Retina (tissue), 1 donor: ENCODE measurements around the gene SMYD2.
"Not testable (repeated sequence)": the region's sequence is repeated elsewhere in the genome, so short reads cannot be mapped to it uniquely, and the experiment has no call there.

Source experiments
- DNase-seq: peaks from one replicate; pipeline ENCODE4 v3.0.0-alpha.2; 2016

Gene SMYD2

DNA sequence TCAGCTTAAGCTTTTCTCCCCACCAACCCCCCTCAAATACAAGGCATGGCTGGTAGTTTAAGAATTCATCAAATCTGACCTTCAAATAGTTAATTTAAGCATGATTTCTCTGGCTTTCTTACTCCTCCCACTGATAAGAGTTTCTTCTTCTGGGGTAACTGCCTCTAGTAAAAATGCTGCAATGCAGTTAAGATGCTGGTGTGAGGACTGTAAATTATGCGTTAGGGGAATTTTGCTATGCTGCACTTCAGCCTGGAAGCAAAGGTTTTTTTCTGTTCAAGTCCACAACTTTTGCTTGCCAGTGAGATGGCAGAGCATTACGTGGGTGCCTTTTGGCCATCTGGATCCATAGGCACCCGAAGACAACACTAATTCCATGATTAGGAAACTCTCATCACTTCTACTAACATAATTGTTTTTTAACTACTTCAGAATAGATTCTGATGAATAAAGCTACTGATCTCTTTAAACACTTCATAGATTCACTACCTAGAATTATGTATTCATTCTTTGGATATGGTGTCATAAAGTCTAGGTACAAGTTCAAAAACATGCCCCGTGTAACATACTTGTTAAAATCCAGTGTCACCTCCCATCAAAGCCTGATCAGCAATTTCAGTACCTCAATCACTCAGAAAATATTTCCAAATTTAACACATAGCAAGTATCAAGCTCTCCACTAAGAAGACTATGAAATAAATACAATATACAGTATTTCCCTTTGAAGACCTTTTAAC lies 8.8 kb upstream of the SMYD2 start:
- DNase-seq = no peak

DNA sequence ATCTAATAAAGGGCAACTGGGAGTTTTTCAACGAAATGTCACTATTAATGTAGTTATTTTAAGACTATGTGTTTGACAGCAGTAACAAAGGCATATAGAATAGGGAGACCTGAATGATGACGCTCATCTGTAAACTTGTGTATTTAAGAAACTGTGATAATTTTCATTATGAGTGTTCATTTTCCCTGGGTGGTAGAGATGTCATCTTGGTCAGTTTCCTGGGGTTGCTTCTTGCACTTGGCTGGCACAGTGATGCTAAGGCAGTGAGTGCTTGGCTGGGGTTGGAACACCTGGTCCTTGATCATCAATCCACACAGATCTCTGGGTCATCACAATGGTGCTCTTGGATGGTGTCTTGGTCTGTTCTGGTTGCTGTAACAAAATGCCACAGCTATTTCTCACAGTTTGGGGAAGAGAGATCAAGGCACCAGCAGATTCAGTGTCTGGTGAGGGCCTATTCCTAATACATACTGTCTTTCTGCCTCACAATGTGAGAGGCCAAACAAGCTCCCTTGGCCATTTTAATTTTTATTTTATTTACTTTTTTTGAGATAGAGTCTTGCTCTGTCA lies 7.9 kb upstream of the SMYD2 start:
- no peak for DNase-seq

DNA sequence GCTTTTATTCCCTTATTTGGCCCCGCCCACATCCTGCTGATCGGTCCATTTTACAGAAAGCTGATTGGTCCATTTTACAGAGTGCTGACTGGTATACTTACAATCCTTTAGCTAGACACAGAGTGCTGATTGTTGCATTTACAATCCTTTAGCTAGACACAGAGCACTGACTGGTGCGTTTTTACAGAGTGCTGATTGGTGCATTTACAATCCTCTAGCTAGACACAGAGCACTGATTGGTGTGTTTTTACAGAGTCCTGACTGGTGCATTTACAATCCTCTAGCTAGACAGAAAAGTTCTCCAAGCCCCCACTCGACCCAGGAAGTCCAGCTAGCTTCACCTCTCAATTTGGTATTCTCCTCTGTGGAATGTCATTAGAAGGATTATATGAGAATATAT lies 5.3 kb upstream of the SMYD2 start:
- not testable (repeated sequence) for DNase-seq

DNA sequence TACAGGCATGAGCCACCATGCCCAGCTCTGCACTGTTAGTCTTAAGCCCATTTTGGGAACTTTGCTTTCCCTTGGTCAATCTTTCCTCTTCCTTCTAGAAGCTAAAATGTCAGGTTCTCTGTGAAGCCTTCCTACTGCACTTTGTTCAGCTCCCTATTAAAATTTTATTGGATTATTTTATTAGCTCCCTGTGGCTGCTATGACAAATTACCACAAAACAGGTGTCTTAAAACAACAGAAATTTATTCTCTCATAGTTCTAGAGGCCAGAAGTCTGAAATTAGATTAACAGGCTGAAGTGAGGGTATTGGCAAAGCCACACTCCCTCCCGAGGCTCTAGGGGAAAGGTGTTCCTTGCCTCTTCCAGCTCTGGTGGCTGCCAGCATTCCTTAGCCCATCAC lies 4.2 kb upstream of the SMYD2 start:
- DNase-seq = no peak

DNA sequence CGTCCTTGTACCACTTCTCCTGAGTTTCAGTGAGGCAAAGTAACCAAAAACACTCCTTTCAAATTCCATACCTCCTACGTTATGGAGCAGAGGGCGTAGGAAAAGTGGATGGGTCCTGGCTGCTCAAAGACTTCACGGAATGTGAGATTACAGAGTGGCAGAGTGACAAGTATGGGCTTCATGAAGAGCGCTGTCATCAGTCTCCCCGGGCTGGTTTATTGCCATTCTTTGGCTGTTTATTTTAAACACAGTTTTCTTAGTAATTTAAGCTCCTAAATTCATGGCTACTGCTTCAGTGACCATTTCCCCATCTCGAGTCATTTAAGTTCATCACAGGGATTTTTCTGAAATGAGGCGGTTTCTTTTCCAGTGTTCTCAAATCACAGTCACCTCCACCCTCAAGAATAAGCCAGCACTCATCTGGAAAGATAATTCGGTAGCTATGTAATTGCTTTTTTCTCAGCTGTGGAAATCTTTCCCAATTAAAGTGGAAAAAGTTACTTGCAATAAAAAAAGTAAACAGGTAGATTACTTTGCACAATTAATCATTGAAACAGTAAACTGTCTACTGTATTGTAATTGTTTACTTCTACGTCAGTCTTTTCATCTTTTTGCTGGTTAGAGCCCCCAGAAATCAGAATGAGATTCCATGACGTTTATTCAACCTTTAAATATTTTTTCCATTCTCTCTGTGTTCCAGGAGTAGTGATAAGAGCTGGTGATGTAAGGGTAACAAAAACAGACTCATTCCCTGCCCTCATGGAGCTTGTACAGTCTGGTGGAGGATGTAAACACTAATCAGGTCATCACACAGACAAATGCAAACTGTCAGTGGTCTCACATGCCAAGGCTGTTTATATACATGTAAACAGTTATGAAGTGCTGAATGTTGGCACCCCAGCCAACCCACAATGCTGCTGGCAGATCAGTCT lies 3.0 kb upstream of the SMYD2 start:
- no peak for DNase-seq

DNA sequence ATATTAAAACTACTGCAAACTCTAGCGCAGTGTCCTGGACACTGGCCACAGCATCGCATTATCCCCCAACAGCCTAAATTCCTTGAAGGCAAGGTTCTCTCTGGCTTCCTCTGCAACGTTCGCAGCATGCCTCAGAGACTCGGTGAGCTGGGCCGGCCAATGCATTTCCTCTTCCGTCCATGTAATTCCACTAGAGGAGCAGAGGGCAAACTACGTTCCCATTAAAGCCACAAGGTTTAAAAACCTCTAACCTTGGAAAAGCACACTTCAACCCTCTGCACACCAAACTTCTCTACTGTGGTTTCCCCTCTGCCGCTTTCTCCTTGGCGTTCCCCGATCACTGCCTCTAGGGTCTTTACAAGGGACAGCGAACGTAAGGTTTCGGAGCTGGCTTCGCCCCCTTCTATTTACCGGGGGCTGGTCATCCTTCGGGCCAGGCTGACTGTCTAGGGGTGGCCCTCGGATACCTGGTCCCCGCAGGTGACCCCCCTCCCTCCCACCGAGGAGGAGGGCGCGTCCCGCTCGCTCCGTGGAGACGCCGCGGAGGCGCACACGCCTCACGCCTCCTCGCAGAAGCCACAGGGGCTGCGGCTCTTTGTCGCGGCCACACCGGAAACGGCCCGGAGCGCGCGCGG lies 456 bp upstream of the SMYD2 start:
- DNase-seq = peak; percentile 87

DNA sequence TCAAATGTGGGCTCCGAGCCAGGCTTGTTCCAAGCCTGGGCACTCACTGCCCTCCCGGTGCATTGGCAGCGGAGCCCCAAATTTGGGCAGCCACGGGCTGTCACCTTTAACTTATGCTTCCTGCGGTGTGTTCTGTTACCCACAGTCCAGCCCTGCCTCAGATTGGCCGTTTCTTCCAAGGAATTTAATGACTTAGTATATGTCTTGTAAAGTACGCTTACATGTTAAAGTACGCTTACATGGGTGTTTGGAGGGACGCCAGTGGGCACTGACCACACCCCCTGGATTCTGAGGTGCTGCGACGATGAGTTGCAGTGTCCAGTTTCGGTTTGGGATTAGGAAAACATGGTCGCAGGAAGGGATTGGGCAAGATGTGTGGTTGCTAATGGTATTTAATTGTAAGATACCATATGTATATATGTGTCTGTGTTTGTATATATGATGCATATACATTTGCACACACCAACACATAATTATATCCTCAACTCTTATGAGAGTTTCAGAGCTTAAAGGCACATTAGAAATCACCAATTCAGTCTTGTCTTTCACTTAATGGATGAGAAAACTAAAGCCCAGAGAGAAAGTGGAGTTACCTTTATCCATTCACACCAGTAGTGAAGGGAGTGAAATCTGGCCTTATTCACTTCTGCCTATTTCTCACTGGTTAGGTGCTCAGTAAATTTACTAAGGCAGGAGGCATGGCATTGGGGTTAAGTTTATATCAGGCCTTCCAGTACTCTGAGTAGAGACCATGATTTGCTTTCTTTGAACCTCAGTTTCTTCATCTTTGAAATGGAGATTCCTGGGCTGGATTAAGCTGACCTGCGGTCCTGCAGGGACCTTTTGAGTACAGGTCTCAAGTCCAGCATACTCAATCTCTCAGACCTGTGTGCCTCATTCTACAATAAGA lies 1.0 kb downstream of the SMYD2 start:
- DNase-seq = no peak

DNA sequence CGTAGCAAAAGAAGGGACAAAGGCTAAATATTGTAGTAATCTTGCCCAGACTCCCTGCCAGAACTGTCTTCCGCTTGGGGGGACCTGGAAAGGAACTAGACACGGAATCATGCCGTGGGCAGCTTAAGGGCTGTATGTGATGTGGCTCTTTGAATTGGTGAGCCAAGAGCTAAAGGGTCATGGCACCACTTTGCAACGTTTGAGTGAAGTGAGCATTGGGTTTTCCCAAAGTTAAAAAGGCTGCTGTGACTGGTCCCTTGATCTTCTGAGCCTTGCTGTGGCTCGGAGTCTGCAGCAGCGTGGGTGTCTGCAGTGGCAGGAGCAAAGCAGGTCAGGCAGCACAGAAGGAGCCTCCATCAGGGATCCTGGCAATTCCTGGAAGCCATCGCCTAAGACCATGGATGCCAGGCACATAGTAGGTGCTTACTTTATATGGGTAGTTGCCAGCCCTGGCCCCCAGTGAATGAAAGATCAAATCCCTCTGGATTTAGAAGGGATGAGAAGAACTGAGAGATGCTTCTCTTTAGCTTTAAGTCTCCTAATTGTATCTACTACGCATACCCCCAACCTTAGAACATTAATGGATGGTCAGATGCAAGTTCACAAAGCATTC lies 1.8 kb downstream of the SMYD2 start:
- peak; percentile 30 for DNase-seq

DNA sequence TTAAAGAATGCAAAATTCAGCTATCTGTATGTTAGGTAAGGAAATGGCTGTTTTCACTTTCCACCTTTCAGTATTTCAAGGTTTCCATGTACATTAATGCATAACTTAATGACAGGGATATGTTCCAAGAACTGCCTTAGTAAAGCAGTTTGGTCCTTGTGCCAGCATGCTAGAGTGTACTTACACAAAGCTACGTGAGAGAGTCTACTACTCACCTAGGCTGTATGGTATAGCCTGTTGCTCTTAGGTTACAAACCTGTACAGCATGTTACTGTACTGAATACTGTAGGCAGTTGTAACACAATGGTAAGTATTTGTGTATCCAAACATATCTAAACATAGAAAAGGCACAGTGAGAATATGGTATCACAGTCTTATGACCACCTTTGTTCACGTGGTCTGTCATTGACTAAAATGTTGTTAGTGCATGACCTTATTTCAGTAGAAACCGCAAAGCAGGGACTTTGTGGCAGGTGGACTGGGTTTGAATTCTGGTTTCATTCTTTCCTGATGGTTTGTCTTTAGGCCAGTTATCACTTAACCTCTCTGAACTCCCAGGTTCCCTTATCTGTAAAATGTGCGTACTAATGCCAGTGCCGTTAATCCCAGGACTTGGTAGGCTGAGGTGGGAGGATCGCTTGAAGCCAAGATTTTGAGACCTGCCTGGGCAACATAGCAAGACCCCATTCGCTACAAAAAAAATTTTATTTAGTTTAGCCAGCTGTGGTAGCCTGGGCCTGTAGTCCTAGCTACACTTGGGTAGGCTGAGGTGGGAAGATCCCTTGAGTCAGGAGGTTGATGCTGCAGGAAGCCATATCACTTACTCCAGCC lies 4.9 kb downstream of the SMYD2 start:
- DNase-seq = no peak

DNA sequence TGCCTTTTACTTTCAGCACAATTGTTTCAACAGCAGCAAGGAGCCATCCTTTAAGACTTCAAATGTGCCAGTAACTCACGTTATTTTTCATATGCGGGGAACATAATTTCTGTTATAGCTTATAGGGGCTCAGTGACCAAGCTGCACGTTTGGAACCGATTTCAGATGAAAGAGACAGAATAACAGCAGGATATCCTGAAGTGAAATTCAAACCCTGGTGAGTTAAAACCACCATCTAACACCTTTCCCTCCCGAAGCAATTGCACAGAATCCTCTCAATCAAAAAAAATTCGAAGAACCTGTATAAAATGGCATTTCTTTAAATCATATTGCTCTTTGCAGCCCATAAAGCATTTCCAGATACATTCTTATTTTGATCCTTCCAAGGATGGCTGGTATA lies 6.9 kb downstream of the SMYD2 start:
- DNase-seq = no peak

DNA sequence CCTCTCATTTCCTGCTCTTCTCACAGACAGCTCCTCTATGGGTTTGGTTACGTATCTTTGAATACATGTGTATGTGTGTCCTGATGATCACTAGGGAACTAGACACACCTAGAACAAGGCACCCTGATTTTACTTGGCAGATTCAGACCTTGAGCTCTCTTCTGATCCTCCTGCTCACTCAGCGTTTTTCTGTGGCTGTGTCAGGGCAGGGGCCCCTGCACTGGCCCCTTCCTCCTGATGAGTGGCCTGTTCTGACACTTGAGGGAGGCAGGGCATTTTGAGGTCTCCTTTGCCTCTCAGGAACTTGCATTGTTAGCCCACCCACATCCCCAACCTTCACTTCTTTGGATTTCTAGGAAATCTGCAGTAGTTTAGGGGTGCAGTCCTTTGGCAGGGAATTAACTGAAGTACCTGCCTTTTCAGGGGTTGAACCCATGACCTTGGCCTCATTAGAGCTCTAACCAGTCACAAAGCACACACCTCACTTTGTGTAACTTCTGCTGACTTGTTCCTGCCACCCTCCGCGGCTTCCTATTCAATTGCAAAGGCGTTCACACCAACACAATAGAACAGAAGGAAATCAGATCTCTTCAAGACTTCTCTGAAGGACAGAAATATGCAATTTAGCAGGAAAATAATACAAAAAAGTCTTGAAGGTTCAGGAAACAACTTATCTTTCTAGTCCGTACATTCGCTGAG lies 8.8 kb downstream of the SMYD2 start:
- DNase-seq = no peak

DNA sequence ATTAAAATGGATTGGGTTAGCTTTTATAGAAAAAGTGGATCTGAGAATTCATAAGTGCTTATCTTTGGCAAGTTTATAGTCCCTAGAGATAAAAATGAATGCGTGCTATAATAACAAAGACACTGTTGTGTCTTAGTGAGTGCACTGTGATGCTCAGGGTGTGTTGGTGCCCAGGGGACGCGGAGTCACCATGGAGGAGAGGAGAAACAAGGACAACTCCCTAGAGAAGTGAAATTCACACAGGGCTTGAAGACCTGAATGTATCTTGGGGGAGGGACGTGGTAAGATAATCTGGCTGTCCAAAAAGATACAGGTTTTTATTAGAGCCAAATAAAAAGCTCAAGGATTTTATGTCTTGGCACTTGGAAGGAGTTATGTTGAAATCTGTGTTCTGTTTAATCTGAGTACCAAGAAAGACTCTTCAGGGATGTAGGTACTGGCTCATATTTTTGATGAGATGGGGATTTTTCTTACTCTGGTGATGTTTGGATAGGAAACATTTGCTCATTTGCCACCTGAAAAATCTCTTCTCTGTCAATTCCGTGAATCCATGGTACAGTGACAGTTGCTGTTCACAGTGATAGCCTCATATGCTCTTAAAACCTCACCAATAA lies 9.6 kb downstream of the SMYD2 start:
- no peak for DNase-seq

DNA sequence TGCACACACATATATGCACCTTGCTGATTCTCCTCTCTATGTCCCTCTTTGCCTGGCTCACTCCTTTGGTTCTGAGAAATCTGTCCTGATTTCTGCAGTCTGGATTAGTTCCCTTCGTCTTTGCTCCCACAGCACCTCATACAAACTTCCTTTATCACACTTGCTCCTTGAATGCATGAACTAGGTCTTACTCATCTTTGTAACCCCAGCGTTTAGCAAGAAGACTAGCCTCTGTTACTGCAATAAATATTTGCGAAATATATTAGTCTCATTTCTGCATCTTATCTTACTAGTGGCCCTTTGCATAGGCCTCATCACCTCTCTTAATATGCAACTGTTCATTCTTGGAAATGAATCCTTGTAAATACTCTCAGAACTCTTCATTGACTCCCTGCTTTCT lies 11.4 kb downstream of the SMYD2 start:
- DNase-seq = no peak

DNA sequence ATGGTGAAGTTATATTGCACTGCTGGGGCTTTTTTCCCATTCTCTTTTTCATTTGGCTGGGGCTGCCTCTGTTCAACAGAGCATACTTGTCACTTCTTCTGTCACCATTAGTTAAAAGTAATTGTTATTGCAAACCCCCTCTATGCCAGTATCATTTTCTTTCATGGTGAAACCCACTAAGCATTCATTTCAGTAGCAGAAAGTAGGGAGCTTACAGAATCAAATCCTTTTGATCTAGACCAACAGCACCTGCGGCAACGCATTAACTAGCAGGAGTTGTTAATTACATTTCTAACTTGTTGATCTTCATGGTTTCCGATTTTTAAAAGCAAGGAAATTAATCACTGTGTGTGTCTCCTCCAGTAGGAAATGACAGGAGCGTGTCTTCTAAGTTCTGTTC lies 15.0 kb downstream of the SMYD2 start:
- DNase-seq = no peak

DNA sequence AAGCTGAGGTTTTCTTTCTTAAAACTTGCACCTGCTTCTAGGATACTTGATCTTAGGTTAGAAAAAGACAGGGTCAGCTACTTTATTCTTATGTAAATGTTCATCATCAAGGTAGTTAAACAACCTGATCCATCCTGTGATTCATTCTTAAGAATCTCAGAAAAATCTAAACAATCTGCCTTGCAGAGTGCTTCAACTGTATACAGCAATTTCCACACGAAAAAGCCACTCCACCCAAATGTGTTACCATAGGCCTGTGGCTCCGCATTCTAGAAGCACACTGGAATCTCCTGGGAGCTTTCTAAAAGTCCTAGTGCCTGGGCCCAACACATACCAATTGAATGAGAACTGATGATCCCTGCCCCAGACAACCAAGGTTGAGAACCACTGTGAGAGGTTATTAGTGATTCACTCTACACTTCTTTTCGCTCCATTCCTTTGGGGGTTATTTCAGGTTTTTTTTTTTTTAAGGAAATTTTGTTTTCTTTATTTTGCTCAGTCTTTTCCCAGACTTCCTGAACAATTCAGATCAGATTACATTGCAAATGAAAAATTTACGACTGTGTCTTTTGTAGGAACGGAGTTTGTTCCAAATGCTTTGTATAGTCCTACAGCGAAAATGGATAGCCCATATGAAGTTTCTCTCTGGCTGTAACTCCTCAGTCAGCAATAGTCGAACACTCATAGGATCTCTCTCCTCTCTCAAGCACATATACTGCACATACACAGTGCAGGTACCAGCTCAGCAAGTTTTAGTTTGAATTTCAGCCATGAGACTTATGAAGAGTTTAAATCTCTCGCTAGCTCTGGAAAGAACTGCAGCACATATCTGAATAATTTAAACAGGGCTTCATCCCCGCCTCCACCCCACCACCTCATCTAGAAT lies 16.1 kb downstream of the SMYD2 start:
- no peak for DNase-seq

DNA sequence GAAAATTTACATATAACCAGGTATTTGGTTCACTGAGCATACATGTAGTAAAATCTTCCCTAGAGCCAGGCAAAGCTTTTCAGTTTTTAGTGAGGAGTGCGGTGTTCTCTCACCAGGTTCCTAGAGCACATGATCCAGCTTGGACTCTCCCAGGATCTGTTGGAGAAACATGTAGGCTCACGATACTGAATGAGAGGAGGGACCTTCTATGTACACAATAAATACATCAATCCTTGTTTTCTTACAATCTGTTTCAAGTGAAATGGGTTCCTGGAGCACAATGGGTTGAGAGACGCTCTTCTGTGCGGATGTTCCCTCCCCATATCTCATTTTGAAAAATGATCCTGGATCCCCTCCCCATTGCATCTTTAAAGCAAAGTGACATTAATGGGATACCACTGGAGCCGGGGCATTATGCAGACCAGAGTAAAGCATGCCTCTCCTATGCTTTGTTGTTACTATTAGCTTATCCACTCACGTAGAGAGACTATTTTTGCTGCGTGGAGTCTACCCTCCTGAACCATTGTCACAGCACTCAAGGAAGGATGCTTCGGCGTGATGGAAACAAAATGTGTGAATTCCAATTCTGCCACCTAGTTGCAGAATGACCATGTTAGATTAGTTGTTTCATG lies 19.3 kb downstream of the SMYD2 start:
- DNase-seq = no peak

DNA sequence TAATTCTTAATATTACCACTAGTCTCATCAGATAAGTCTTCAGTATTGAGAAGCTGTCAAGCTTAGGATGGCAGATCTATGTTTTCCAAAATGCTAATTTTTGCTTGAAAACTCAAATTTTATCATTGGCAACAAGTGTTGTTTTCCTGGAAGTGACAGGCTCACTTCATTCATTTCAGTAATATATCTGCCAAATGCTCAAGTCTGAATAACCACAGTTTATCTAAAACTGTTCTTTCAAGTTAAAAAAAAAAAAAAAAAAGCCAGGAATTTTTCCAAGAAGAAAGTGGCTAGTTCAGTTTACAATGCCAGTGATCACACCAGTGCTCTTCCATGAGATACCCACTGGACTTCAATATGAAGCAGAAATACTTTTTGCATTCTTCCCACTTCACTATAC lies 20.6 kb downstream of the SMYD2 start:
- DNase-seq = no peak
